Suprapubic skin (tissue), 4 donors: ENCODE data around the gene ZNF629.

Experiments
- POLR2A ChIP-seq, 2 donors: fragments of 450-650 bp; IDR thresholded peaks; one replicate each; pipeline ENCODE4 v1.6.1; 2017; ENCODE audit warnings: antibody characterized with exemption in 2 of 2, mild to moderate bottlenecking in 2 of 2, moderate library complexity in 2 of 2
- POLR2AphosphoS5 ChIP-seq, 3 donors: sonication (generic); formaldehyde crosslinking; IDR thresholded peaks; one replicate each; pipeline ENCODE4 v1.6.1; 2017; ENCODE audit warnings: antibody characterized with exemption in 3 of 3

DNA sequence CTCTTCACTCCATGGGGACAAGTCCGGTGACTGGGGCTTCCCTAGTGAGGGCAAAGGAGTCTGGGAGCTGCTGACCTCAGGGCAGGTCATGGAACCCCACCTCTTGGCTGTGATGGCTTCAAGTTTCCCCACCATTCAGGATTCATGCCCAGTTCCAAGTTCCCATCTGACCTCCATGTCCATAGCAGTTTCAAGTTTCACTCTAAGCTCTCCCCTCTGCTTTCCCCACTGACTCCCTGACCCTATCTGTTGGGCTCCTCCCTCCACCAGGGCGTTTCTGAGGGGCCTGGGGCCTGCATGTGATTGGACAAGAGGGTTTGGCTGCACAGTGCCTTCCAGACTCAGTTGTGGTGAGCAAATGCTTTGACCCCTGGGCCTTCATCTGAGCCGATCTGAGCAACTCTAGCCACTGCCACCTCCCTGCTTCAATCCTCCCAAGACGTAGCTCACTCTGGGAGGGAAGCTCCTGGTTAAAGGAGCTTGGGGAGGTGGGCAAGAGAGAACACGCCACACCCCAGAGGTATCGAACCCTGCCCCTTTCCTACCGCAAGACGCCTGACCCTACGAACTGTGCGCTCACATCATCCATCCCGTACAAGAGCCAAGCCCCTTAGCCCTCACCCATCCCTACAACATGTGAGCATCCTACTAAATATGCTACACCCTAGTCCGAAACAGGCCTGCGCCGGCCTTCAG is 8.3 kb downstream of the ZNF629 start:
- TF ChIP-seq POLR2A (IDR thresholded peaks at IDR 0.05), result no peak
- TF ChIP-seq POLR2AphosphoS5 (IDR thresholded peaks at IDR 0.05), result no peak
